H1 (cell line): Measurements from ENCODE around the gene IGSF23. TPM values are rescaled to one million over a fixed set of nuclear protein-coding genes. Genes with fewer than 3 reads are reported as not detected.

Experiments used
- CTCF ChIA-PET: fragments of 300-600 bp; sonication (Branson Sonifier 250); formaldehyde crosslinking; loops from one replicate; lab custom pipeline; 2021; ENCODE audit not compliant: partially characterized antibody; lab: Charles Lee
- POLR2A ChIA-PET: fragments of 300-600 bp; sonication (Branson Sonifier 250); formaldehyde crosslinking; loops from one replicate; lab custom pipeline; 2021; ENCODE audit warnings: inconsistent platforms; ENCODE audit not compliant: partially characterized antibody; lab: Charles Lee
- DNase-seq, 2 experiments: peaks; one replicate each; pipeline versions ENCODE4 v3.0.0 to v3.0.0-alpha.2; 2010 to 2022; ENCODE audit warnings: low spot score in 2 of 2, low read depth in 1 of 2, mixed read lengths in 1 of 2
- FAIRE-seq: peaks from 2 replicates; lab custom pipeline; 2011; peaks lifted over from hg19 to GRCh38; lab: Jason Lieb, UNC
- H2AFZ ChIP-seq: 2 replicates; pipeline ENCODE4 v1.8.1; 2012; ENCODE audit warnings: low read length, inconsistent platforms
- H2AK5ac ChIP-seq: 2 replicates; pipeline ENCODE4 v1.6.1; 2013; ENCODE audit warnings: low read depth, low read length
- H2BK120ac ChIP-seq: replicated peaks from 2 replicates; pipeline ENCODE3; 2013; ENCODE audit warnings: low read depth, low read length, inconsistent platforms
- H2BK12ac ChIP-seq: 2 replicates; pipeline ENCODE4 v1.6.1; 2013; ENCODE audit warnings: low read depth, low read length
- H2BK15ac ChIP-seq: 2 replicates; pipeline ENCODE4 v1.6.1; 2013; ENCODE audit warnings: low read length
- H2BK20ac ChIP-seq: 2 replicates; pipeline ENCODE4 v1.6.1; 2013; ENCODE audit warnings: low read length
- H2BK5ac ChIP-seq: 2 replicates; pipeline ENCODE4 v1.6.1; 2013; ENCODE audit warnings: low read depth, low read length
- H3K14ac ChIP-seq: 2 replicates; pipeline ENCODE4 v1.6.1; 2013; ENCODE audit warnings: inconsistent platforms; ENCODE audit not compliant: insufficient read length
- H3K18ac ChIP-seq: 2 replicates; pipeline ENCODE4 v1.6.1; 2013; ENCODE audit warnings: low read length; ENCODE audit errors: extremely low read depth
- H3K23ac ChIP-seq: 2 replicates; pipeline ENCODE4 v1.6.1; 2013; ENCODE audit warnings: inconsistent platforms; ENCODE audit not compliant: insufficient read length
- H3K23me2 ChIP-seq: 2 replicates; pipeline ENCODE4 v1.6.1; 2013; ENCODE audit warnings: low read depth, low read length
- H3K27ac ChIP-seq: 2 replicates; pipeline ENCODE4 v1.6.1; 2011; ENCODE audit warnings: low read depth, low read length, inconsistent platforms
- H3K27me3 ChIP-seq, 4 experiments: replicated peaks in 1 of 4; 1 replicate in 1 of 4; 2 replicates in 3 of 4; pipeline versions ENCODE4 v1.6.1 to v1.8.1; 2011 to 2013; ENCODE audit warnings: low read length in 3 of 4, mild to moderate bottlenecking in 3 of 4, inconsistent platforms in 2 of 4, mixed read lengths in 2 of 4, moderate library complexity in 1 of 4; ENCODE audit not compliant: control insufficient read depth in 3 of 4, insufficient read depth in 3 of 4; ENCODE audit errors: extremely low read depth in 1 of 4
- H3K36me3 ChIP-seq, 4 experiments: 2 replicates each; pipeline versions ENCODE4 v1.6.1 to v1.8.1; 2011 to 2013; ENCODE audit warnings: mild to moderate bottlenecking in 4 of 4, low read length in 3 of 4, moderate library complexity in 2 of 4, control low read depth in 1 of 4, inconsistent platforms in 1 of 4; ENCODE audit not compliant: insufficient read depth in 4 of 4, control insufficient read depth in 2 of 4
- H3K4ac ChIP-seq: replicated peaks from 2 replicates; pipeline ENCODE3; 2013; ENCODE audit warnings: low read length, low read depth, mixed read lengths, inconsistent platforms; ENCODE audit not compliant: insufficient read length
- H3K4me1 ChIP-seq, 4 experiments: replicated peaks in 1 of 4; 1 replicate in 1 of 4; 2 replicates in 3 of 4; pipeline versions ENCODE4 v1.6.1 to v1.8.1; 2011 to 2013; ENCODE audit warnings: low read length in 3 of 4, inconsistent platforms in 2 of 4, mixed read lengths in 1 of 4; ENCODE audit not compliant: insufficient read depth in 4 of 4, control insufficient read depth in 3 of 4
- H3K4me2 ChIP-seq, 2 experiments: 2 replicates each; pipeline versions ENCODE4 v1.6.1 to v1.8.1; 2011 to 2013; ENCODE audit warnings: low read depth in 2 of 2, low read length in 2 of 2, control low read depth in 1 of 2, inconsistent platforms in 1 of 2, mild to moderate bottlenecking in 1 of 2; ENCODE audit not compliant: insufficient read depth in 1 of 2
- H3K4me3 ChIP-seq, 4 experiments: fragments of 200-600, 300-600 bp in 1 of 4; sonication (generic), shearing (Covaris generic), sonication (Bioruptor Twin) in 1 of 4; 2 replicates each; pipeline versions ENCODE4 v1.5.1 to v1.8.1; 2011 to 2016; ENCODE audit warnings: low read length in 4 of 4, low read depth in 3 of 4, control low read depth in 2 of 4, inconsistent platforms in 2 of 4, mild to moderate bottlenecking in 2 of 4, mixed read lengths in 1 of 4, moderate library complexity in 1 of 4; ENCODE audit not compliant: insufficient read depth in 2 of 4; ENCODE audit errors: extremely low read depth in 1 of 4
- H3K56ac ChIP-seq: replicated peaks from 2 replicates; pipeline ENCODE3; 2013; ENCODE audit warnings: low read depth, mild to moderate bottlenecking, mixed read lengths, low read length, inconsistent platforms; ENCODE audit not compliant: insufficient read length
- H3K79me1 ChIP-seq: 2 replicates; pipeline ENCODE4 v1.6.1; 2013; ENCODE audit warnings: low read depth, low read length, control low read depth
- H3K79me2 ChIP-seq, 2 experiments: 2 replicates each; pipeline versions ENCODE4 v1.6.1 to v1.8.1; 2012 to 2013; ENCODE audit warnings: low read length in 2 of 2, mild to moderate bottlenecking in 2 of 2, inconsistent platforms in 1 of 2; ENCODE audit not compliant: insufficient read depth in 2 of 2, control insufficient read depth in 1 of 2
- H3K9ac ChIP-seq, 4 experiments: replicated peaks in 1 of 4; 1 replicate in 1 of 4; 2 replicates in 3 of 4; pipeline versions ENCODE4 v1.6.1 to v1.8.1; 2011 to 2013; ENCODE audit warnings: low read depth in 3 of 4, low read length in 3 of 4, control low read depth in 2 of 4, mild to moderate bottlenecking in 2 of 4, moderate library complexity in 2 of 4, inconsistent platforms in 1 of 4; ENCODE audit errors: extremely low read depth in 1 of 4
- H3K9me3 ChIP-seq, 2 experiments: 2 replicates each; pipeline versions ENCODE4 v1.6.1 to v1.8.1; 2012 to 2013; ENCODE audit warnings: mild to moderate bottlenecking in 2 of 2, moderate library complexity in 2 of 2, control low read depth in 1 of 2, inconsistent platforms in 1 of 2, low read depth in 1 of 2, low read length in 1 of 2, mixed read lengths in 1 of 2; ENCODE audit not compliant: insufficient read depth in 2 of 2
- H4K20me1 ChIP-seq, 2 experiments: replicated peaks in 1 of 2; 2 replicates each; pipeline versions ENCODE3 to v1.8.1; 2011 to 2013; ENCODE audit warnings: inconsistent platforms in 2 of 2, low read length in 2 of 2, mild to moderate bottlenecking in 1 of 2; ENCODE audit not compliant: insufficient read depth in 2 of 2, control insufficient read depth in 1 of 2
- H4K5ac ChIP-seq: 2 replicates; pipeline ENCODE4 v1.6.1; 2013; ENCODE audit warnings: low read length, low read depth, mixed read lengths, inconsistent platforms; ENCODE audit not compliant: insufficient read length
- H4K8ac ChIP-seq: 2 replicates; pipeline ENCODE4 v1.8.0; 2013; ENCODE audit warnings: mild to moderate bottlenecking, moderate library complexity, low read length, inconsistent platforms; ENCODE audit not compliant: insufficient read depth; ENCODE audit errors: extremely low read depth
- H4K91ac ChIP-seq: replicated peaks from 2 replicates; pipeline ENCODE3; 2013; ENCODE audit warnings: low read length, mixed read lengths, inconsistent platforms; ENCODE audit not compliant: insufficient read length
- FOSL1 ChIP-seq: IDR thresholded peaks from 2 replicates; pipeline ENCODE4 v1.6.1; 2011; ENCODE audit warnings: mild to moderate bottlenecking, low read depth, low read length, moderate library complexity; ENCODE audit not compliant: insufficient read depth
- KDM4A ChIP-seq: IDR thresholded peaks from one replicate; pipeline ENCODE4 v1.7.1; 2012; ENCODE audit warnings: low read depth, mild to moderate bottlenecking, moderate library complexity, low read length, inconsistent platforms; ENCODE audit not compliant: severe bottlenecking
- NANOG ChIP-seq: IDR thresholded peaks from 2 replicates; pipeline ENCODE4 v1.6.1; 2011; ENCODE audit warnings: low read length, low read depth, mild to moderate bottlenecking, inconsistent platforms; ENCODE audit not compliant: insufficient read depth, poor library complexity, severe bottlenecking
- PHF8 ChIP-seq: fragments of 200-600 bp; sonication (generic); conservative IDR thresholded peaks from 2 replicates; pipeline ENCODE4 v1.7.1; 2012; ENCODE audit warnings: low read depth, mild to moderate bottlenecking, inconsistent platforms, low read length, moderate library complexity
- POU5F1 ChIP-seq: IDR thresholded peaks from 2 replicates; pipeline ENCODE4 v1.6.1; 2011; ENCODE audit warnings: low read depth, mild to moderate bottlenecking, low read length, moderate library complexity
- RAD21 ChIP-seq, 2 experiments: IDR thresholded peaks in 1 of 2; conservative IDR thresholded peaks in 1 of 2; 2 replicates each; pipeline ENCODE4 v1.6.1; 2011; ENCODE audit warnings: low read depth in 2 of 2, low read length in 2 of 2, improper control_type of control experiment in 1 of 2, inconsistent platforms in 1 of 2, mild to moderate bottlenecking in 1 of 2, moderate library complexity in 1 of 2
- SIN3A ChIP-seq, 2 experiments: IDR thresholded peaks in 1 of 2; conservative IDR thresholded peaks in 1 of 2; 2 replicates each; pipeline ENCODE4 v1.6.1; 2011 to 2012; ENCODE audit warnings: low read length in 2 of 2, improper control_type of control experiment in 1 of 2, low read depth in 1 of 2, mild to moderate bottlenecking in 1 of 2
- SIRT6 ChIP-seq: IDR thresholded peaks from one replicate; pipeline ENCODE4 v1.7.1; 2012; ENCODE audit warnings: low read length, inconsistent platforms
- TAF7 ChIP-seq: optimal IDR thresholded peaks from 2 replicates; pipeline ENCODE3; 2011; ENCODE audit warnings: low read depth, mild to moderate bottlenecking, inconsistent platforms, low read length, moderate library complexity, borderline replicate concordance
- TCF12 ChIP-seq: IDR thresholded peaks from 2 replicates; pipeline ENCODE4 v1.6.1; 2011; ENCODE audit warnings: low read depth, mild to moderate bottlenecking, low read length
- polyA plus RNA-seq, 7 experiments: library from polyadenylated mRNA; depleted of rRNA in 3 of 7; stranded (reverse) in 5 of 7; unstranded in 2 of 7; fragments of >200 nt in 5 of 7; fragments of 200-250 nt in 2 of 7; gene quantifications; 1 replicate in 5 of 7; 2 replicates in 1 of 7; 4 replicates in 1 of 7; pipeline versions ENCODE4 v1.2.1 to v1.2.3, GENCODE V29; 2011 to 2013; ENCODE audit warnings: missing spikeins in 2 of 7, mixed read lengths in 2 of 7
- total RNA-seq: library from RNA; stranded (reverse); fragmentation: NEBNext Ultra II Directional; extraction: Animal tissue kit (Norgen Biotek cat#: 25700); gene quantifications from 2 replicates; pipeline ENCODE4 v1.2.1, GENCODE V29; 2021

IGSF23 gene
- total and polyA plus RNA-seq, 2 of the 8 experiments (the other 6 are each of a cell fraction or from before 2014, with no cell fraction given) = not detected

DNA sequence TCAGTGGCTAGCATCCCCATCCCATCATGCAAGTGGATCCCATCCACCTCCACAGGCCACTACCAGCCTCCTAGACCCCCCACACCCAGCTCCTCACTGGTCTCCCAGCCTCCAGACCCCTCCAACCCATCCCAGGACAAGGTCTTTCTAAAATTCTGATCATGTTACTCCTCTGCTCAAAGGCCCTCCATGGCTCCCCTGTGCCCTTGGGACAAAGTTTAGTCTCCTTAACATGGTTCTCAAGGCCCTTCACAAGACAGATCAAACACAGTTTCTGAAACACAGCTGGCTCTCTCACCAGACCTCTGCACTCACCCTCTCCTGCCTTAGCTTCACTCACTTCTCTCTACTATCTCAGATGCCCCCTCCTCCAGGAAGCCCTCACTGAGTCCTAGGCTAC lies 67.2 kb downstream of the IGSF23 start:
- H4K20me1 ChIP-seq = no peaks in the 10 kb centered on the region
- H3K4me2 ChIP-seq = no peak overlapping the region
- H2BK20ac ChIP-seq = no peak overlapping the region
- no peak overlapping the region for H2BK12ac ChIP-seq
- no peak for DNase-seq
- H2BK120ac ChIP-seq = no peak overlapping the region
- no peak overlapping the region for H3K27ac ChIP-seq
- H4K8ac ChIP-seq = no peak overlapping the region
- H3K4ac ChIP-seq = no peak overlapping the region
- no peak overlapping the region for H4K5ac ChIP-seq
- no peaks in the 10 kb centered on the region; a peak in 1 of 7 replicates for H3K4me1 ChIP-seq
- TF ChIP-seq PHF8 (no peak), TAF7 (no peak), SIN3A (conservative IDR thresholded peaks at IDR 0.05 in 1 of 2, IDR thresholded peaks at IDR 0.05 in 1 of 2; ENCODE audit: low read depth in 1 of 2, low read length in 2 of 2) (no peak), NANOG (no peak), FOSL1 (no peak), KDM4A (no peak), POU5F1 (no peak), SIRT6 (no peak), TCF12 (no peak), RAD21 (IDR thresholded peaks at IDR 0.05 in 1 of 2, conservative IDR thresholded peaks at IDR 0.05 in 1 of 2; ENCODE audit: low read depth in 2 of 2, low read length in 2 of 2) (no peak)
- H3K56ac ChIP-seq = no peak overlapping the region
- H3K9me3 ChIP-seq = no peaks in the 10 kb centered on the region
- no peaks in the 10 kb centered on the region for H3K79me2 ChIP-seq
- H3K23me2 ChIP-seq = no peaks in the 10 kb centered on the region
- no peak for FAIRE-seq
- H3K4me3 ChIP-seq = no peak overlapping the region
- no peak overlapping the region for H3K18ac ChIP-seq
- CTCF ChIA-PET = interaction anchor here (0.7 to 2.0 kb wide), 3 partner anchors 9 to 94 kb away, joined by 3 to 6 read pairs (median 3); no protein-coding TSS in a partner anchor
- H3K36me3 ChIP-seq = no peaks in the 10 kb centered on the region
- H2BK5ac ChIP-seq = no peak overlapping the region
- H2AK5ac ChIP-seq = no peak overlapping the region
- H3K14ac ChIP-seq = no peak overlapping the region
- H3K27me3 ChIP-seq = no peaks in the 10 kb centered on the region
- POLR2A ChIA-PET = no interaction called here
- no peak overlapping the region for H4K91ac ChIP-seq
- no peak overlapping the region for H2AFZ ChIP-seq
- H3K23ac ChIP-seq = no peak overlapping the region
- no peak overlapping the region for H3K9ac ChIP-seq
- no peak overlapping the region for H2BK15ac ChIP-seq
- H3K79me1 ChIP-seq = no peaks in the 10 kb centered on the region; the same call in 1 of the 2 replicates
